SK-N-SH treated with all-trans-retinoic acid at 6 μM for 48 hours (cell line): ENCODE measurements around the gene PSME3.

Experiments
- ARNTL ChIP-seq: fragments of 450-650 bp; formaldehyde crosslinking; IDR thresholded peaks from 2 replicates; pipeline ENCODE4 v1.5.0; 2020; ENCODE audit warnings: low read depth, mild to moderate bottlenecking, moderate library complexity, borderline replicate concordance
- BACH2 ChIP-seq: fragments of 250-450 bp; sonication (Bioruptor Pico); IDR thresholded peaks from 2 replicates; pipeline ENCODE4 v1.9.0; 2021; ENCODE audit warnings: mild to moderate bottlenecking, borderline replicate concordance
- ESRRG ChIP-seq: fragments of 250-450 bp; sonication (Bioruptor Pico); IDR thresholded peaks from 2 replicates; pipeline ENCODE4 v1.6.1; 2021; ENCODE audit warnings: mild to moderate bottlenecking
- OSR1 ChIP-seq: fragments of 250-450 bp; sonication (Bioruptor Pico); IDR thresholded peaks from 2 replicates; pipeline ENCODE4 v1.8.0; 2022; ENCODE audit warnings: moderate library complexity, mild to moderate bottlenecking, inconsistent platforms
- RARB ChIP-seq: fragments of 250-450 bp; sonication (Bioruptor Pico); IDR thresholded peaks from 2 replicates; pipeline ENCODE4 v1.8.0; 2021; ENCODE audit warnings: mild to moderate bottlenecking, moderate library complexity
- SNAI2 ChIP-seq: fragments of 250-450 bp; sonication (Bioruptor Pico); IDR thresholded peaks from 2 replicates; pipeline ENCODE4 v1.5.0; 2020; ENCODE audit warnings: mild to moderate bottlenecking, moderate library complexity
- ZC3H10 ChIP-seq: fragments of 250-450 bp; sonication (Bioruptor Pico); IDR thresholded peaks from 2 replicates; pipeline ENCODE4 v1.5.1; 2021; ENCODE audit warnings: mild to moderate bottlenecking, moderate library complexity
- ZFP3 ChIP-seq: fragments of 250-450 bp; sonication (Bioruptor Pico); IDR thresholded peaks from 2 replicates; pipeline ENCODE4 v1.5.0; 2020; ENCODE audit warnings: mild to moderate bottlenecking, moderate library complexity
- ZFP30 ChIP-seq: fragments of 450-650 bp; formaldehyde crosslinking; IDR thresholded peaks from 2 replicates; pipeline ENCODE4 v1.5.0; 2022; ENCODE audit warnings: mild to moderate bottlenecking, moderate library complexity
- ZNF565 ChIP-seq: fragments of 450-650 bp; formaldehyde crosslinking; conservative IDR thresholded peaks from 2 replicates; pipeline ENCODE4 v1.5.0; 2020; ENCODE audit warnings: low read depth, mild to moderate bottlenecking, moderate library complexity
- ZNF8 ChIP-seq: fragments of 450-650 bp; formaldehyde crosslinking; IDR thresholded peaks from 2 replicates; pipeline ENCODE4 v1.5.0; 2020; ENCODE audit warnings: mild to moderate bottlenecking, moderate library complexity
- TF ChIP-seq, protein P1 (sequence below): fragments of 250-450 bp; sonication (Bioruptor Pico); IDR thresholded peaks from 2 replicates; pipeline ENCODE4 v1.8.0; 2020; ENCODE audit warnings: mild to moderate bottlenecking, moderate library complexity, borderline replicate concordance
- TF ChIP-seq, protein P2 (sequence below): fragments of 250-450 bp; sonication (Bioruptor Pico); IDR thresholded peaks from 2 replicates; pipeline ENCODE4 v1.5.0; 2020; ENCODE audit warnings: mild to moderate bottlenecking, moderate library complexity
- TF ChIP-seq, protein P3 (sequence below): fragments of 250-450 bp; sonication (Bioruptor Pico); IDR thresholded peaks from 2 replicates; pipeline ENCODE4 v1.5.1; 2020; ENCODE audit warnings: low read depth, mild to moderate bottlenecking, moderate library complexity

DNA sequence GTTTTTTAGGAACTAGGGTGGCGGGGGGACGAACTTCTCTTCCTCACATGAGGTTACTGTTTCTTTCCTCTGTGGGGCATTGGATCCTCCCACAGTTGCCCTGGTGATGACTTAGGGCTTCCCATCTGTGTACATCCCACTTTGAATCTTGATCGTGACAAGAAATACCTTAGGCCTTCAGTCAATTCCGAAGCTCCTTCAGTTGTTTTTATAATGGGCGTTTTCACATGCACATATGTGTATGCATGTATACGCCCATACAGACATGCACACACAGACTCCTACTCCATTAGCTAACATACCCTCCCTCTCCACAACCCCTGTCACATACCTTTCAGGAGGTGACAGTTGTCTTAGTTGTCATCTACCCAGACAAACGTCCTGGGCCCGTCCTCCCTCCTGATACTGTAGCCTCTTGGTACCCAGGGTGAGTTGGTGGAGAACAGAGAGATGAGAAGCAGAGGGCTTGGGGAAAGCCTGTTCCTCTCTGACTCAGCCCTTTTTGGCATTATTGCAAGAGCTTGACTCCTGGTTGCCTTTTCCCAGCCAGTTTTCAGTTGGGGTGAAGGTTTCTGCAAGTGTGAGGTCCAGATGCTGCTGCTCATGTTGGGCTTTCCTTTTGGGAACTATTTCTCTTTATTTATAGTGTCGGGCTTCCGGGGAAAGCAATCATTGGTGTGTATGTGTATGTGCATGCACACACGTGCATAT is 8.9 kb downstream of the PSME3 start:
- no peak for TF ChIP-seq RARB
- no peak for TF ChIP-seq OSR1
- TF ChIP-seq, protein P1, sequence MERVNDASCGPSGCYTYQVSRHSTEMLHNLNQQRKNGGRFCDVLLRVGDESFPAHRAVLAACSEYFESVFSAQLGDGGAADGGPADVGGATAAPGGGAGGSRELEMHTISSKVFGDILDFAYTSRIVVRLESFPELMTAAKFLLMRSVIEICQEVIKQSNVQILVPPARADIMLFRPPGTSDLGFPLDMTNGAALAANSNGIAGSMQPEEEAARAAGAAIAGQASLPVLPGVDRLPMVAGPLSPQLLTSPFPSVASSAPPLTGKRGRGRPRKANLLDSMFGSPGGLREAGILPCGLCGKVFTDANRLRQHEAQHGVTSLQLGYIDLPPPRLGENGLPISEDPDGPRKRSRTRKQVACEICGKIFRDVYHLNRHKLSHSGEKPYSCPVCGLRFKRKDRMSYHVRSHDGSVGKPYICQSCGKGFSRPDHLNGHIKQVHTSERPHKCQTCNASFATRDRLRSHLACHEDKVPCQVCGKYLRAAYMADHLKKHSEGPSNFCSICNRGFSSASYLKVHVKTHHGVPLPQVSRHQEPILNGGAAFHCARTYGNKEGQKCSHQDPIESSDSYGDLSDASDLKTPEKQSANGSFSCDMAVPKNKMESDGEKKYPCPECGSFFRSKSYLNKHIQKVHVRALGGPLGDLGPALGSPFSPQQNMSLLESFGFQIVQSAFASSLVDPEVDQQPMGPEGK, result no peak
- TF ChIP-seq ARNTL (CRISPR knock-in tag), result no peak
- TF ChIP-seq ZFP30, result no peak
- TF ChIP-seq, protein P2, sequence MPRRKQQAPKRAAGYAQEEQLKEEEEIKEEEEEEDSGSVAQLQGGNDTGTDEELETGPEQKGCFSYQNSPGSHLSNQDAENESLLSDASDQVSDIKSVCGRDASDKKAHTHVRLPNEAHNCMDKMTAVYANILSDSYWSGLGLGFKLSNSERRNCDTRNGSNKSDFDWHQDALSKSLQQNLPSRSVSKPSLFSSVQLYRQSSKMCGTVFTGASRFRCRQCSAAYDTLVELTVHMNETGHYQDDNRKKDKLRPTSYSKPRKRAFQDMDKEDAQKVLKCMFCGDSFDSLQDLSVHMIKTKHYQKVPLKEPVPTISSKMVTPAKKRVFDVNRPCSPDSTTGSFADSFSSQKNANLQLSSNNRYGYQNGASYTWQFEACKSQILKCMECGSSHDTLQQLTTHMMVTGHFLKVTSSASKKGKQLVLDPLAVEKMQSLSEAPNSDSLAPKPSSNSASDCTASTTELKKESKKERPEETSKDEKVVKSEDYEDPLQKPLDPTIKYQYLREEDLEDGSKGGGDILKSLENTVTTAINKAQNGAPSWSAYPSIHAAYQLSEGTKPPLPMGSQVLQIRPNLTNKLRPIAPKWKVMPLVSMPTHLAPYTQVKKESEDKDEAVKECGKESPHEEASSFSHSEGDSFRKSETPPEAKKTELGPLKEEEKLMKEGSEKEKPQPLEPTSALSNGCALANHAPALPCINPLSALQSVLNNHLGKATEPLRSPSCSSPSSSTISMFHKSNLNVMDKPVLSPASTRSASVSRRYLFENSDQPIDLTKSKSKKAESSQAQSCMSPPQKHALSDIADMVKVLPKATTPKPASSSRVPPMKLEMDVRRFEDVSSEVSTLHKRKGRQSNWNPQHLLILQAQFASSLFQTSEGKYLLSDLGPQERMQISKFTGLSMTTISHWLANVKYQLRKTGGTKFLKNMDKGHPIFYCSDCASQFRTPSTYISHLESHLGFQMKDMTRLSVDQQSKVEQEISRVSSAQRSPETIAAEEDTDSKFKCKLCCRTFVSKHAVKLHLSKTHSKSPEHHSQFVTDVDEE, result no peak
- TF ChIP-seq, protein P3, sequence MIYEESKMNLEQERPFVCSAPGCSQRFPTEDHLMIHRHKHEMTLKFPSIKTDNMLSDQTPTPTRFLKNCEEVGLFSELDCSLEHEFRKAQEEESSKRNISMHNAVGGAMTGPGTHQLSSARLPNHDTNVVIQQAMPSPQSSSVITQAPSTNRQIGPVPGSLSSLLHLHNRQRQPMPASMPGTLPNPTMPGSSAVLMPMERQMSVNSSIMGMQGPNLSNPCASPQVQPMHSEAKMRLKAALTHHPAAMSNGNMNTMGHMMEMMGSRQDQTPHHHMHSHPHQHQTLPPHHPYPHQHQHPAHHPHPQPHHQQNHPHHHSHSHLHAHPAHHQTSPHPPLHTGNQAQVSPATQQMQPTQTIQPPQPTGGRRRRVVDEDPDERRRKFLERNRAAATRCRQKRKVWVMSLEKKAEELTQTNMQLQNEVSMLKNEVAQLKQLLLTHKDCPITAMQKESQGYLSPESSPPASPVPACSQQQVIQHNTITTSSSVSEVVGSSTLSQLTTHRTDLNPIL, result no peak
- no peak for TF ChIP-seq ZFP3 (CRISPR knock-in tag)
- no peak for TF ChIP-seq ZC3H10 (CRISPR knock-in tag)
- TF ChIP-seq ZNF565 (CRISPR knock-in tag), result no peak
- TF ChIP-seq SNAI2, result no peak
- no peak for TF ChIP-seq ESRRG (CRISPR knock-in tag)
- TF ChIP-seq ZNF8 (CRISPR knock-in tag), result no peak
- no peak for TF ChIP-seq BACH2 (CRISPR knock-in tag)
